IMR-90 (cell line): Measurements from ENCODE around the gene FAM180A.

Experiments used
- CHD1 ChIP-seq: IDR thresholded peaks from 2 replicates; pipeline ENCODE4 v1.6.1; 2012; ENCODE audit warnings: low read depth, low read length, improper control_type of control experiment
- CTCF ChIP-seq: conservative IDR thresholded peaks from 2 replicates; pipeline ENCODE4 v1.5.1; 2012; ENCODE audit warnings: mild to moderate bottlenecking, low read depth, low read length, improper control_type of control experiment
- POLR2A ChIP-seq: IDR thresholded peaks from 2 replicates; pipeline ENCODE4 v1.6.1; 2012; ENCODE audit warnings: mild to moderate bottlenecking, low read depth, low read length
- RAD21 ChIP-seq: IDR thresholded peaks from 2 replicates; pipeline ENCODE4 v1.6.1; 2012; ENCODE audit warnings: low read length, improper control_type of control experiment
- RCOR1 ChIP-seq: IDR thresholded peaks from 2 replicates; pipeline ENCODE4 v1.6.1; 2012; ENCODE audit warnings: mild to moderate bottlenecking, low read length, improper control_type of control experiment; ENCODE audit not compliant: insufficient replicate concordance

- TF ChIP-seq CTCF (no peak), CHD1 (no peak), POLR2A (no peak), RAD21 (no peak), RCOR1 (no peak)
Measured at GRCh38 chr7:135718219-135718618, 30.4 kb downstream of the FAM180A start.
